GM18873 (cell line): Measurements from ENCODE around the gene VEZT.

Source experiments
- ATAC-seq: cut with Tn5 transposase; IDR thresholded peaks from one replicate; pipeline ENCODE4 v1.9.1; 2021; ENCODE audit warnings: mild to moderate bottlenecking, moderate library complexity, moderate number of reproducible peaks; ENCODE audit not compliant: unreplicated experiment, low FRiP score

The VEZT gene

GRCh38 chr12:95197636-95198035 lies 20.0 kb upstream of the VEZT start:
- no peak for ATAC-seq

GRCh38 chr12:95198914-95199313 lies 18.7 kb upstream of the VEZT start:
- ATAC-seq = no peak

GRCh38 chr12:95200128-95200894 lies 17.3 kb upstream of the VEZT start:
- no peak for ATAC-seq

- ATAC-seq = no peak
These were observed 16.4 kb upstream of the VEZT start for GRCh38 chr12:95201056-95201670.

- ATAC-seq = no peak
These were observed 14.7 kb upstream of the VEZT start for GRCh38 chr12:95202691-95203486.

GRCh38 chr12:95203487-95204030 lies 14.0 kb upstream of the VEZT start:
- no peak for ATAC-seq

- ATAC-seq = no peak
These were observed 13.3 kb upstream of the VEZT start for GRCh38 chr12:95204141-95204866.

- no peak for ATAC-seq
These were observed 12.5 kb upstream of the VEZT start for GRCh38 chr12:95205016-95205624.

GRCh38 chr12:95205685-95206084 lies 11.9 kb upstream of the VEZT start:
- no peak for ATAC-seq

- ATAC-seq = no peak
These were observed 10.7 kb upstream of the VEZT start for GRCh38 chr12:95206916-95207315.

GRCh38 chr12:95207407-95207806 lies 10.2 kb upstream of the VEZT start:
- no peak for ATAC-seq

GRCh38 chr12:95208678-95209077 lies 8.9 kb upstream of the VEZT start:
- ATAC-seq = no peak

- ATAC-seq = no peak
These were observed 5.0 kb upstream of the VEZT start for GRCh38 chr12:95212586-95212985.

- ATAC-seq = no peak
These were observed 4.5 kb upstream of the VEZT start for GRCh38 chr12:95213119-95213518.

- no peak for ATAC-seq
These were observed 3.7 kb upstream of the VEZT start for GRCh38 chr12:95213928-95214327.

GRCh38 chr12:95214466-95214865 lies 3.1 kb upstream of the VEZT start:
- ATAC-seq = no peak

GRCh38 chr12:95215949-95216348 lies 1.7 kb upstream of the VEZT start:
- ATAC-seq = no peak

- ATAC-seq = peak; percentile 8
These were observed 763 bp upstream of the VEZT start for GRCh38 chr12:95216711-95217376.
